ENCODE measurements around the gene GPD1L.
A peak's percentile ranks its signal among the peaks of the same experiment; 100 is the strongest.

Gene GPD1L

DNA sequence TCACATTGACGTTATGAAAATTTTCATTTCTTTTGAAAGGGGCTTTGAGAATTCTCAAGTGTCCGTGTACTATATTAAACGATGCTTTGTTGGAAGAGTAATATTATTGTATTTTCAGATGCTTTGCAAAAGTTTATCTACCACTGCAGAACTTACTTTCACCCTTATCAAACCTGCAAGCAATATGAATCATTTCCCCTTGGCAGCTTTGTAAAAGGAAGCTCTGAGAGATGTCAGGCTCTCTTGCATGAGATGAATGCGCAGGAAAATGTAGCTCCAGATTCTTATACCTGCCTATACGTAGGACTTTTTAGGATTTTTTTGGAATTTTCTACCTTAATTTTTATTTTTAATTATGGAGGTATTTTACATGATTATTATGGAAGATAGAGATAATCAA is 34.5 kb downstream of the GPD1L start:
- no peak for DNase-seq

- DNase-seq, result peak; percentile 94
Observed at GRCh38 chr3:32143849-32144757, 37.7 kb downstream of the GPD1L start.

DNA sequence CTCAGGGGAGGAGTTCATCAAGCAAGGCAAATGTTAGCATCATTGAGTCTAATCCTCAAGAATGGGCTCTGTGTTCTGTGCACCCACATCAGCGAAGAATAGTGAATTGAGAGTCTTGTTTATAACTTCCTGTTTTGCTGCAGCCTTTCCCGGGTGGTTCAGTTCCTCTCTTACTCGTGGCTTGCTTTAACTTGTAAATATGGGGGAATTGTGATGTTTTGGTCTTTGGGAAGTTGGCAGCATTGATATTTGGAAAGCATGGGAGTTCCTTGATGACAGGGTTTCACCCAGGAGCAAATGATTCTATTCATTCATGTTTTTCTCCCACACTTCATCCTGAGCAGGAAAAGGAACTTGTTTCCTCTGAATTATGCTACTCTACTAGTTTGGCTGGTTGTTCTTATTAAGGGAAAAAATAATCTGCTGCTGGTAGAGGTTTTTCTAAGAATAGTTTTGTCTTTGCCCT is 40.4 kb downstream of the GPD1L start:
- no peak for DNase-seq

GRCh38 chr3:32147509-32147908 is 41.1 kb downstream of the GPD1L start:
- no peak for DNase-seq

DNA sequence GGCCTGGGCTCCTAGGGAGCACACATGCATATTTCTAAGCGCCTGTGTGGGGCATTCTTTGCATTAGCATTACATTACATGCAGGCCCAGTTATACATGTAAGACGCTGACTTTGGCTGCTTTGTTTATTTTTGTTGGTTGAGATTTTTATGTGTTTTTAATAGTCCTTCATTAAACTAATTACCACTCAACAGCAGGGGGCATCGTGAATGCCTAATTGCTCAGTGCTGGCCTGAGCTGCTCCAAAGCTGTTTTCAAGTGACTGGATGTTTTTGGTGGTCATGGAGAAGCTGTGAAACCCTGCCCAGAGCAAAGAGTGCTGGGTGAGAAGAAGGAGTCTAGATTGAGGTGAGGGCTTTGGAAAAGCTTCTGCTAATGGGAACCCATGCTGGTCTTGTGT is 41.5 kb downstream of the GPD1L start:
- DNase-seq, result peak; percentile 6

DNA sequence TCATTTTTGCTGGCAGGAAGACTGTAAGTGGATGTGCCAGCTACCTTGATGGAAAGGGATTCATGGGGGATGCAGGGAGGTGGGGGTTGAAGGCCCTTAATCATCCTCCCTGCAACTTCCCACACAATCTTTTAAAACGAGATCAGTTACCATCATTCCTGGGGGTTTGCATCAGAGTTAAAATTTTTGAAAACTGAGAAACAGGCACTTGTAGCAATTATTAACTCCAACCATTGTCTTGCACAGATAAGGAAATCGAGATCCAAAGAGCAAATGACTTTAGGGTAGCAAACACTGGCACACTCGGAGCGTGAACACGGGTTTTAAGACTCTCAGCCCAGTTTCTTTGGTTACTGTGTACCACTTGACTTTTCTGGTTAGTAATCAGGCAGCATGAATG is 41.9 kb downstream of the GPD1L start:
- peak; percentile 7 for DNase-seq

DNA sequence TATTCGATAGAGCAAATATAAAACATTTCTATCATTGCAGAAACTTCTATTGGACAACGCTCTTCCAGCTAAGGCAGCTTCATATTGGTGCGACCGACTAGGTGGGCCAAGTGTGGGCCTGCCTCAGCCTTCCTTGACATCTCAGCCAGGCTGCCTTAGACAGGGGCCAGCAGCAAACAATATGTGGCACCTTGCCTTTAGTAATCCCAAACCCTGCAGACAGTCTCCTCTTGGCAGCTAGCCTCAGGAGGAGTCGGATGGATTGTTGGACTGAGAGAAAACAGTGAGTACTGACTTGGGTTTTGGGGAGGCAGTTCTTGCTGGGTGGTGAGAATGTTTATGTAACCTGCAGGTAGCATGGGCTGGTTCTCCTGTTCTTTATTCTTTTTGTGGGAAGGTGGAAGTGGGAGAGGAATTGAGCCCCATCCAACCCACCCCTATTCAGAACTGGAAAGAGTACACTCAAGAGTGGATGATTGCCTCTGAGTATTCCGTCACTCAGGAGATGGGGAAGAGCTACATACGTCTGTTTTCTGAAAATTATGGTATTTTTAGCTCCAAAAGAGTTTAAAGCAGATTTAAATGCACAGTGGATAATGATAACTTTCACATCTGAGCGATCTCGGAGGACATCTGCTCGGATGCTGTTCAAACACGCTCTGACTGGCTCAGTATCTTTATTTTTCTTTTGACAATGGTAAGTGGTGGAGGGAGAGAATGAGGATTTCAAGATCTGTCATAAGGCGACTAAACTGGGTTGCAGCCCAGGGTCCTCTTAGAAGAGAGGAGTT is 47.2 kb downstream of the GPD1L start:
- no peak for DNase-seq

DNA sequence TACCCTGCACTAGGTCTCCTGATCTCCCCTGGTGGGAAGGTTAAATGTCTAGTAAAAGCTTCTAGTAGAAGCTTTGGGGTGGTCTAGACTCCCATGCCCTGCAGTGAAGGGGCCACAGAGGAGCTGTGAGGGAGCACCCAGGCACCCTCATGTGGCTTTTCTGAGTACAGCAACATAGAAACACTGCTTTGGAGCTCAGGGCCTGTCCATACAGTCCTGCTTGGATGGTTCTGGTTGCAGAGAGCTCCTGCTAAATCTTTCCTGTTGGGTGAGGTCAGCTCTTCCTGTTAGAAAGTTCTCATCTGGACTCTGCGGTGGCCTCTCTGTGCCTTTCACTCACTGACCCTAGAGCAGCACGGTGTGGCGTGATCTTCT is 47.8 kb downstream of the GPD1L start:
- no peak for DNase-seq

- no peak for DNase-seq
Observed at GRCh38 chr3:32155117-32155516, 48.7 kb downstream of the GPD1L start.

DNA sequence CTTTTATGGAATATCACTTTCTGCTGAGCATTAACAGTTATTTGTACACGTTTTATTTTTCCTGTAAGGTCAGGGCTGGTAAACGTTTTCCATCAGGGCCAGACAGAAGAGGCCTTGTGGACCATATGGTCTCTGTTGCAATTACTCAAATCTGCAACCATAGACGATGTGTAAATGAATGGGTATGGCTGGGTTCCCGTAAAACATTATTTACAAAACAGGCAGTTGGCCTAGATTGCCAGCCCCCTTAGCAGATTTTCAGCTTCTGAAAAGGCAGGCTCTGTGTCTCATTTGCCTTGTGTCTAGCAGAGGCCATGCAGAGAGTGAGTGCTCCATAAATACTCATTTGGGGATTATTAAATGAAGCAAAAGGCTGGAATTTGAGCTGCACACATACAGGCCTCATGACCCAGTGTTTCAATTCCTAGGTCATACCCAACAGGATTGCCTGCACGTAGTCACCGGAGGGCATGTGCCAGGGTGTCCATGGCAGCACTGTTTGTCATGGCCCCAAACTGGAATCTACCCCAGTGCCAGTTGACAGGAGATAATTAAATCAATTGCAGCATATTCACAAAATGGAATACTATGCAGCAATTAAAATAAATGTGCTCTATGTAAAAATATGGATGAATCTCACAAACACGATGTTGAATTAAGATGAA is 51.3 kb downstream of the GPD1L start:
- no peak for DNase-seq

- DNase-seq, result no peak
Observed at GRCh38 chr3:32160706-32161214, 54.3 kb downstream of the GPD1L start.

DNA sequence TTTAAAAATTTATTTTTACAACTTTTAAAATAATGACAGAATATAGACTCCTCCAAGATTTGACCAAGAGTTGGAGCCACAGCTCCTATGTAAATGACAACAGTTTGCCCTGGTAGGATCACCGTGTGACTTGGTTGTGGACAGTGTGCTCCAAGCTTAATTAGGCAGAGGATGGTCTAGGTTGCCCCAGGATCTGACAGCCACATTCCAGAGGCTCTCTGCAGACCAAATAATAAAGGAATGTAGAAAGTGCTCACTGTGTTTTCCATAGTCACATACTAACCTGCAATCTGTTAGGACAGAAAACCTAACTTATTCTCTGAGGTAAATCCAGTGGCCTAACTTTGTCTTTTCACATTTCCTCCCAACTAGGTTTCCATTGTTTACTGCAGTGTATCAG is 59.0 kb downstream of the GPD1L start:
- no peak for DNase-seq

DNA sequence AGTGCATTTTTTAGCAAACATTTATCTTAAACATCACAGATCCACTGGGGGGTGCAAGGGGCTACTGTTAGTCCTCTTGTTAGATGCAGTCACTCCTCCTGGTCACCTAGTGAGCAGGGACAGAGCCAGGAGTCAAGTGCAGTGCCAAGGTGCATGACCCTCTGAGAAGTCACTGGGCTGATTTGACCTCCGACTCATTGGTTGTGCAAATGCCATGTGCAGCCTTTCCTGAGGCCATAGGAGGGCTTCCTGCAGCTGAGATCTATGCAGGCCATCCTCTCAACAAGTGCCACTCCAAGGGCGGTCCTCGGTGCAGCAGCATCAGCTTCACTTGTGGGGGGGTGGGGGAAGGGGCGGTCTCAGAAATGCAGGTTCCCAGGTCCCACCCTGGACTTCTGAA is 60.2 kb downstream of the GPD1L start:
- DNase-seq, result no peak

GRCh38 chr3:32172420-32172819 is 66.0 kb downstream of the GPD1L start:
- no peak for DNase-seq

DNA sequence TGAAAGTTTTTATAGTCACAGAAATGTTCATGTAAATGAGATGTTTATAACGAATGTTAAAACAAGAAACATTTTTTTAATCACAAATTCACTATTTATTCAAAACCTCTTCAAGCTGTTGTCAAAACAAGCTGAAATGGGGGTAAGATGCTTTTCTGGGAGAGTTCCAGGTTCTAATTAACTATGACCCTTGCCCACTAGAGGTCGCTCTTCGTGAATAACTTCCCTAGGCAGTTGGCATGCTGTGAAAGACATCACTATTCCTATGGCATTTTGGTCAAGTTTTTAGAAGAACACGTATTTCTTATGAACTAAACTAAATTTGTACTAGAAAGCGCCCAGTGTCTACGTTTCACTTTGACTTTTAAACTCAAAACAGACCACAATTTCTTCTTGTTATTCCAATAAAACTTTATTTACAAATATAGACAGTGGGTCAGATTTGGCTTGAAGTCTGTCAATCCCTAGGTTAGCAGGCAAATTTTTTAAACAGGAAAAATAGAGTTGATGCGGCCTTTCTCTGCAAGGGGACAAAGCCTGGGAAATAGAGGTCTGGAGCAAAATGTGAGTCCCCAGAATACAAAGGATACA is 69.3 kb downstream of the GPD1L start:
- peak; percentile 62 for DNase-seq

GRCh38 chr3:32176989-32177701 is 70.7 kb downstream of the GPD1L start:
- peak; percentile 74 for DNase-seq

DNA sequence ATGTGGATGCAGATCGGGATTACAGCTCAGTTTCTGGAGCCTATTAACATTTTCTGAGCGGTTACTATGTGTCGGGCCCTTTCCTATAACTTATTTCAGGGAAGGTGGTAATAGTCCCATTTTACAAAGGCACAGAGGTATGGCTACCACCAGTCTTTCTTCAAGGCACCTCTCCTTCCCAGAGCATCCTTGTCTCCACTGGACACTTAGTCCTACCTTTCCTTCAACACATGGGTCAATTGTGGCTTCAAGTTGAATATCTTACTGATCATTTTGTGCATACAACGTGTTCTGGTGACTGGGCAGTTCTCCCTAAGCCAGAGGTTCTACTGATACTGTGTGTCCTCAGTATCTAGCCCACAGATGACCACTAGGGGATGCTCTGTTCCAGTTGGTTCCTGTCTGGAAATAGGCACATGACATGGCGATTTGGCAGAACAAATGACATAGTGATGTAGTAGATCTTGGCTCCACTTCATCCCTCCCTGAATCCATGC is 71.3 kb downstream of the GPD1L start:
- DNase-seq, result peak; percentile 76

DNA sequence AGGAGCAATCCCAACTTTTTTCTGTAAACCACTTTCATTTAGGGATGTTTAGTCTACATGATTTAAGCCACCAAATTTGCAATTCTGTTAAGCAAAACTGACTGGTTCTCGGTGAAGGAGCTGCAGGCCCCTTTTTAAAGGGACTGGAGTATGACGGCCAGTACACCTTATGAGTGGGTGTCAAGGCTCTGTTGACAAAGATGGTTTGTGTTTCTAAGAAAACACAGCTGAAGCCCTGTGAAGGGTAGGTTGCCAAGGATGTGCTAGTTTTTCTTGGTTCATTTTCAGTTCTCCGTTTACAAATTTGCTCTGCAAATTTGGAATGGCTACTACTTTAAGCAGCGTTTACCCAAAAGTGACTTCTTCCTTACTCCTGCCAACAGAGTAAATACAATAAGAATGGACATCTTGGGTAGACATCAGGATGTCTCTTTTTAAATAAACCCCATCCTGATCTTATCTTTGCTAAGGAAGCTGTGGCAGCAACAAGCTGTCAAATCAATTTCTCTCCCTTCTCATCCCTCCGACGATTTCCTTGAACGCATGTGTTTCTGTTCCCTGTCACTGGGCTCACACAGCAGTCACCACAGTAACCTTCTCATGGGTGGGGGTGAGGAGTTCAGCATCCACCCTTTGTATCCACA is 73.8 kb downstream of the GPD1L start:
- DNase-seq, result no peak

DNA sequence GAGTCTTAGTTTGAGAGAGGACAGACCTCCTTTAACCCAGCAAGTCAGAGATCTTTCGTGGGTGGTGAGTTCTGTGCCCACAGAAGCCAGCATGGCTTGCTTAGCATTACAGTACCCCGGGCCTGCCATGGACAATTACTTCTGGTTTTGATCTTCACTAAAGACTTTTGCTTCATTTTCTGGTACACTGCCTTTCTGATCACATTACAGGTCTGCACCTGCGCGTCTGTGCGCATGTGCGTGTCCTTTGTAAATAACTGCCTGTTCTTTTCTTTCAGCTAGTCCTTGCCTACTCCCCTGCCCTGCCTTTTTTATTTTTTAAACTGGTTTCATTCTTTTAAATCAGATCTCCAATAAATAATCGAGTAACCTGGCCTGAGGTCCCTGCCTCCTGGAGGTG is 74.9 kb downstream of the GPD1L start:
- no peak for DNase-seq

- DNase-seq, result no peak
Observed at GRCh38 chr3:32181796-32182195, 75.4 kb downstream of the GPD1L start.

GRCh38 chr3:32184187-32184730 is 77.8 kb downstream of the GPD1L start:
- peak; percentile 50 for DNase-seq
